Stimulated activated CD4-positive, alpha-beta T cell treated with anti-CD3 and anti-CD28 coated beads, Interleukin-12 subunit alpha, Interleukin-12 subunit beta, amount 100 ng/mL, for 24 hours (primary cell): ENCODE results near the gene FGF19.
A peak's percentile ranks its signal among the peaks of the same experiment; 100 is the strongest.

Source experiments
- DNase-seq, 2 experiments: peaks; one replicate each; pipeline ENCODE4 v3.0.0-alpha.2; 2020; ENCODE audit warnings: low read depth in 2 of 2

The FGF19 gene, protein sequence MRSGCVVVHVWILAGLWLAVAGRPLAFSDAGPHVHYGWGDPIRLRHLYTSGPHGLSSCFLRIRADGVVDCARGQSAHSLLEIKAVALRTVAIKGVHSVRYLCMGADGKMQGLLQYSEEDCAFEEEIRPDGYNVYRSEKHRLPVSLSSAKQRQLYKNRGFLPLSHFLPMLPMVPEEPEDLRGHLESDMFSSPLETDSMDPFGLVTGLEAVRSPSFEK

DNA sequence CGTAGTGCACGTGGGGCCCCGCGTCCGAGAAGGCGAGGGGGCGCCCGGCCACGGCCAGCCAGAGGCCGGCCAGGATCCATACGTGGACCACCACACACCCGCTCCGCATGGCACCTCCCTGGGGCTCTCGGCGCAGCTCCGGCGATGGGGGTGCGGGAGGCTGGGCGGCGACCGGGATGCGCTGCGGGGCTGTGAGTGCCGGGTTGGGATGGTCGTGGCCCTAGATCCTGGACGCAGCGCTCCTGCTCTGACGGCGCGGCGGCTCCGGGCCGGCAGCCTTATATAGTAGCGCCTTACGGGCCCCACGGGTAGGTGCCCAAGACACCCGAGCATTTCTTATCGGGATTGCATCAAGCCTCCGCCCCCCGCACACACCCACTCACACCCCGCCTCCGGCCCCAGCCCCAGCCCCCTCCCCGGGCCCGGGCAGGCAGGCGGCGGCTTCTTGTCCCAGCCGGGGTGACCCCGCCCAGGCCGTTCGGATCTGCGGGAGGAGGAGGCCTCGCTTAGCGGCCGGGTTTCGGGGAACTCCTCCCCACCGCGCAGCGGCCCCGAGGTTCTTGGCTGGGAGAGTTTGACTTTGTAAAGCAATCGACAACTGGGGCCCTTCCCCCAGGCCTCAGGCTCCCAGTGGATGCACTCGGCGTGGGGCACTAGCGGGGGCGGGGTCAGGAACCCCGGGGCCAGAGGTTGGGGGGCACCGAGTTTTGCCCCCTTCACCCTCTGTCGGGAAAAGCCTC is at the start of gene FGF19:
TSS of gene FGF19 (minus strand) at position 255 of the 740 bp plus-strand sequence. CDS start at position 109, 146 bp downstream.
- peak in 1 of 2 experiments; percentile 7 for DNase-seq

- no peak for DNase-seq
Observed at GRCh38 chr11:69752890-69753289, 49.1 kb upstream of the FGF19 start.

- no peak for DNase-seq
Observed at GRCh38 chr11:69750875-69751597, 47.2 kb upstream of the FGF19 start.

GRCh38 chr11:69750108-69750850 is 46.5 kb upstream of the FGF19 start:
- DNase-seq: no peak

GRCh38 chr11:69748637-69749036 is 44.8 kb upstream of the FGF19 start:
- no peak for DNase-seq

DNA sequence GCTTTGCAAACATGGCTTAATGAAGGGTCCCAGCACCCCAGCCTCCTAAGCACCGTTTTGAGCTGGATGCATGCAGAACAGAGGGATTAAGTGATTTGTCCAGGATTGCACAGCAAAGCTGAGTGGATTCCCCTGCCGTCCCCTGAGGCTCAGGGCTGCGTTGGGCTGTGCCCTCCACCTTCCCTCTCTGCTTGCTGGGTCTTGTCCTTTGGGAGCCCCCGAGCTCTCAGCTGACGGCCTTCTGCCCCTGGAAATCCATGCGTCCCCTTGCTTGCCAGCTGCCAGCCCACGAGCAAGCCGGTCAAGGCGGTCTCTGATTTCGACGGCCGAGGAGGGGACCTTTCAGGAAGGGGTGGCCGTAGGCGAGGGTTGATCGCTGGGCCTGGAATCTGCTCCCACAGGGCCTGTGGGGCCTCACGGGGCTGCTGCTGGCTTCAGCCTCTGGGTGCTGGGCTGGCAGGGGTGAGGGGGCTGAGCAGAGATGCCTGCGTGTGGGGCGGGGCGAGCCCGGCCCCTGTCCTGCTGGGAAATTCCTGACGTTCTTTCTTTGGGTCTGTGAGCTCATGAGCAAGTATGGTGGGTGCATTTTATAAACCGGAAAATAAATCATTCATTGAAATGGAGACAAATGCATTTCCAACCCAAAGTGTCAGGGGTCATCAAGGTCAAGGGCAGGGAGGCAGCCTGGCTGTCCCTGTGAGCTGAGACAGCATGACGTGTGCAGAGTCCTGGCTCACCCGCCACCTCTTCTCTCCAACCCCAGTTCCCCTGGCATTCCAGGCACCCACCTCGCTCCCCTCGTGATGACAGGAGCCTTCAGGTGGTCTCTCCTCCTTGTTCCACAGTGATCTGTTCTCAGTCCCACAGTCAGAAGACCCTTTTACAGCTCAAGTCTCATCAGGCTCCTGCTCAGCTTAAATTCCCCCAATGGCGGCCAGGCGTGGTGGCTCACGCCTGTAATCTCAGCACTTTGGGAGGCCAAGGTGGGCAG is 43.2 kb upstream of the FGF19 start:
- DNase-seq: no peak

DNA sequence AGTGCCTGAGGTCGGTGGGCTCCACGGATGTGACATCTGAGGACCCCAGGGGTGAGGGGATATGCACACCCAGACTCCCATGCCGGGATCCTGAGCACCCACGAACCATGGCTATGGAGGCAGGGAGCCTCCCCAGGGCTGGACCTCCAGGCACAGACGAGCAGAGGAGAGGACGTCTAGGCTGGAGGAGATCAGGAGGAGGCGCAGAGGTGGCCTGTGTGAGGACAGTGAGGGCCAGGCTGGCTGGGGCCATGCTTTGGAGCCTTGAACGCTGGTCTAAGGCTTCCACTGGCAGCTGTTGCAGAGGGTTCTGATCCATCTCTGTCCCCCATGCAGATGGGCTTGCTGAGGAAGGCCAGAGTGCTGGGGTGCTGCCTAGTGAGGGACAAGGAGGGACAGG is 42.3 kb upstream of the FGF19 start:
- no peak for DNase-seq

DNA sequence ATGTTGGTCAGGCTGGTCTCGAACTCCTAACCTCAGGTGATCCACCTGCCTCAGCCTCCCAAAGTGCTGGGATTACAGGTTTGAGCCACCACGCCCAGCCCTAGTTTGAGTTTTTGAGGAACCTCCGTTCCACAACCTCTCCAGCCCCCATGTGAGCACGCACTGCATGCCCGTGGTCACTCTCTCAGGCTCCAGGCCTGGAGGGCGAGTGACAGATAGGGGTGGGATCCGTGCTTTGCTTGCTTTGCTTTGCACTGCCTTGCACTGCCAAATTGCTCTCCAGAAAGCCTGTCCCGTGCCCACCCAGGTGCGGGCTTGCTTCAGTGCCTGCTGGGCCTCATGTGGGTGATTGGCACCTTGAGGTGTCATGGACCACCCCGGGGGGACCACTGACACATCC is 41.4 kb upstream of the FGF19 start:
- DNase-seq: no peak

DNA sequence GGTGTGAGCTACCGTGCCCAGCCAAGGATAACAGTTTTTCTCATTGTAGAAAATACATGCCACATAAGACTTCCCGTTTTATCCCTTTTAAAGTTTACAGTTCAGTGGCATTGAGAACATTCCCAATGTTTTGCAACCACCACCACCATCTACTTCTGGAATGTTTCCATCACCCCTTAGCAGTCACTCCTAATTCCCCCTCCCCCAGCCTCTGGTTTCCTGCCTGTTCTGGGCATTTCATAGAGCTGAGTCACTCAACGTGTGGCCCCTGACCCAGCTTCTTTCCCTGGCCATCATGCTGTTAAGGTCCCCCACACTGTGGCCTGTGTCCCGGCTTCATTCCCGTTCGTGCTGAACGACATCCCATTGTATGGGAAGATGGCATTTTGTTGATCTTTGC is 40.6 kb upstream of the FGF19 start:
- no peak for DNase-seq

- DNase-seq: no peak
Observed at GRCh38 chr11:69734841-69735240, 31.0 kb upstream of the FGF19 start.

GRCh38 chr11:69734367-69734766 is 30.5 kb upstream of the FGF19 start:
- DNase-seq: no peak

DNA sequence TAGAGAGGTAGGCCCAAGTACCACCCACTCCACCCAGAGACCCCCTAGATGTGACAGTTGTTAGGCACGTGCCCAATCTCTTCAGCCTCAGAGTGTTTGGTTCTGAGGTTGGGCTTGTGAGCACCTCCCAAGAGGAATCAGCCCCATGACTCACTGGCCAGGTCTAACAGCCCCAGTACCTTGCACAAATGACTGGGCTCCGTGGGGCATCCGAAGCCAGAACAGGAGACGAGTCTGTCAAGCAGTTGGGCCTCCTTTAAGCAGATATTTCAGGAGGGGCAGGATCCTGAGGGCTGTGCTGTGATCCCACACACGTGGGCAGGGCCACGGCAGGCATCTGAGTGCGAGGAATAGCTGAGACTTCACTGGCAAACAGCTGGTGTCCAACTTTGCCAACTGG is 29.1 kb upstream of the FGF19 start:
- no peak for DNase-seq

- no peak for DNase-seq
Observed at GRCh38 chr11:69731110-69731509, 27.3 kb upstream of the FGF19 start.

GRCh38 chr11:69730500-69730899 is 26.7 kb upstream of the FGF19 start:
- no peak for DNase-seq

- no peak for DNase-seq
Observed at GRCh38 chr11:69729252-69729651, 25.4 kb upstream of the FGF19 start.

GRCh38 chr11:69727266-69727665 is 23.4 kb upstream of the FGF19 start:
- no peak for DNase-seq

DNA sequence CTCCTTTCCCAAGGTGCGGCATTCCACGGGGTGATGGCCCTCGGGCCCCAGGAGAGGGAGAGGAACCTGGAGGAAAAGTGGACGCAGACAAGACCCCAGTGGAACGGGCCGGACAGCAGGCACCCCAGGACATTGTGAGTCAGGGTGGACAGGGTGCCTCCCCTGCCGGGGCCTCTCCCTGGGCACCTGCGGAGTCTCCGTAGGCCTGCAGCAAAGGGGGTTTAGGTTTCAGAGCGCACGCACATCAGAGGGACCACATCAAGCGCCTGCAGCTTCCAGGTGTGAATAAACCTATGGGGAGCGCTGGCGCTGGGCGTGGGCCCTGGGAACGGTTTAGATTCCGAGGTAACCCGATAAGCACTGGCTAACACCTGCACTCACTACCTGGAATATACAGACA is 22.7 kb upstream of the FGF19 start:
- DNase-seq: no peak

GRCh38 chr11:69726019-69726418 is 22.2 kb upstream of the FGF19 start:
- no peak for DNase-seq

DNA sequence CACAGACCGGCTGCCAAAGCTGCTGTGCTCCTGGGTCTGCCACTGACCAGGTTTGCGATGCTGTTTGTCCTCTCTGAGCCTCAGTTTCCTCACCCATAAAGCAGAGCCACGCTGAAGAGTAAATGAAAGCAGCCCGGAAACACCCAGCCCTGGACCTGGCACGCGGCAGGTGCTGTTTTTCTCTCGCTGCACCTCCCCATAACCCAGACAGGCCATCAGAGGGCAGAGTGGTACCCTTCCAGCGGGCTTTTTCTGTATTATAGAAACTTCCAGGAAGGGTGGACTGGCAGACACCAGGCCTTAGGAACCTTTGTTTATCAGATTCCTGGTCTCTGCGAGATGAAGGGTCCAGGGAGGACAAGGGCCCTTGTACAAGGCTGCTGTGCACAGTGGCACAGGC is 17.9 kb upstream of the FGF19 start:
- DNase-seq: no peak

DNA sequence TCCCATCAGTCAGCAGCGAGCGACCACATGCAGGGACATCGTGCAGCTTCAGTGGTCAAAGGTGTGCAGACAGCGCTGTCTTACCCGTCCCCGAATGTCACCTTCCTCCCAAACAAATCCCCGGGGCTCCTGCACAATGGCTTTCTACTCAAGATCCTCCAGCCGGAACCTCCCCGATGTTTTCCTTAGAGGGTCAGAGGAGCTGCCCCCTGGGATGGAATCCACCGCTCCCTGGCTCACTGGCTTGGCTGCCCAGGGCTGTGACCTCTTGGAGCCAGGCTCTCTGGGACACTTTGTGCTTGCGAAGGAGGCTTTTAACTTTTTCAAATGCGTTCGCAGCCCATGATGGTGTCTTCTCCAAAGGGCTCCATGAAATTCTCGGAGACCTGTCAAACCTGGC is 17.3 kb upstream of the FGF19 start:
- no peak for DNase-seq

- no peak for DNase-seq
Observed at GRCh38 chr11:69718912-69719311, 15.1 kb upstream of the FGF19 start.
